H9 (cell line): ENCODE measurements around the gene GBA2. TPM values are rescaled to one million over a fixed set of nuclear protein-coding genes. Genes with fewer than 3 reads are reported as not detected.

Experiments used
- DNase-seq: peaks from one replicate; pipeline ENCODE4 v3.0.0-alpha.2; 2017
- H2AFZ ChIP-seq: one replicate; pipeline ENCODE4 v1.6.1; 2013; ENCODE audit warnings: mild to moderate bottlenecking, low read length, control low read depth, moderate library complexity
- H2AK5ac ChIP-seq: 2 replicates; pipeline ENCODE4 v1.6.1; 2013; ENCODE audit warnings: low read length, control low read depth, mixed read lengths; ENCODE audit not compliant: insufficient read length
- H2BK120ac ChIP-seq: one replicate; pipeline ENCODE4 v1.6.1; 2013; ENCODE audit warnings: low read depth, mild to moderate bottlenecking, low read length, control low read depth, inconsistent platforms; ENCODE audit not compliant: poor library complexity, severe bottlenecking
- H2BK12ac ChIP-seq: 2 replicates; pipeline ENCODE4 v1.6.1; 2013; ENCODE audit warnings: low read length, control low read depth, mixed read lengths, low read depth; ENCODE audit not compliant: insufficient read length
- H2BK15ac ChIP-seq: 2 replicates; pipeline ENCODE4 v1.6.1; 2013; ENCODE audit warnings: low read depth, low read length, control low read depth
- H2BK20ac ChIP-seq: one replicate; pipeline ENCODE4 v1.6.1; 2013; ENCODE audit warnings: low read depth, mild to moderate bottlenecking, low read length, control low read depth, inconsistent platforms; ENCODE audit not compliant: poor library complexity, severe bottlenecking
- H2BK5ac ChIP-seq: 2 replicates; pipeline ENCODE4 v1.6.1; 2013; ENCODE audit warnings: low read length, control low read depth, mixed read lengths; ENCODE audit not compliant: insufficient read length
- H3K14ac ChIP-seq: 2 replicates; pipeline ENCODE4 v1.6.1; 2013; ENCODE audit warnings: low read length, control low read depth; ENCODE audit not compliant: insufficient read depth
- H3K18ac ChIP-seq: 2 replicates; pipeline ENCODE4 v1.6.1; 2013; ENCODE audit warnings: low read depth, mild to moderate bottlenecking, mixed read lengths, low read length, control low read depth; ENCODE audit not compliant: insufficient read length
- H3K23ac ChIP-seq: 2 replicates; pipeline ENCODE4 v1.6.1; 2013; ENCODE audit warnings: low read length, control low read depth, mixed read lengths, low read depth; ENCODE audit not compliant: insufficient read length
- H3K23me2 ChIP-seq: 2 replicates; pipeline ENCODE4 v1.6.1; 2013; ENCODE audit warnings: low read depth, mild to moderate bottlenecking, mixed read lengths, low read length, control low read depth; ENCODE audit not compliant: insufficient read length, poor library complexity, severe bottlenecking
- H3K27ac ChIP-seq: 2 replicates; pipeline ENCODE4 v1.5.1; 2013; ENCODE audit warnings: low read length, control low read depth, mixed read lengths, low read depth; ENCODE audit not compliant: insufficient read length
- H3K27me3 ChIP-seq: 2 replicates; pipeline ENCODE4 v1.6.1; 2013; ENCODE audit warnings: low read length, control low read depth, inconsistent platforms; ENCODE audit not compliant: insufficient read depth
- H3K4ac ChIP-seq: 2 replicates; pipeline ENCODE4 v1.6.1; 2013; ENCODE audit warnings: low read depth, mild to moderate bottlenecking, control low read depth, inconsistent platforms, low read length, moderate library complexity
- H3K4me1 ChIP-seq: 2 replicates; pipeline ENCODE4 v1.6.1; 2013; ENCODE audit warnings: low read length, control low read depth, inconsistent platforms; ENCODE audit not compliant: insufficient read depth
- H3K4me2 ChIP-seq: 2 replicates; pipeline ENCODE4 v1.6.1; 2013; ENCODE audit warnings: low read length, control low read depth, mixed read lengths; ENCODE audit not compliant: insufficient read length, insufficient read depth
- H3K56ac ChIP-seq: 2 replicates; pipeline ENCODE4 v1.6.1; 2013; ENCODE audit warnings: low read depth, mild to moderate bottlenecking, mixed read lengths, low read length, control low read depth; ENCODE audit not compliant: insufficient read length
- H3K79me1 ChIP-seq: 2 replicates; pipeline ENCODE4 v1.6.1; 2013; ENCODE audit warnings: low read depth, mild to moderate bottlenecking, moderate library complexity, low read length, control low read depth, inconsistent platforms; ENCODE audit not compliant: insufficient read depth, poor library complexity, severe bottlenecking
- H3K79me2 ChIP-seq: 2 replicates; pipeline ENCODE4 v1.6.1; 2013; ENCODE audit warnings: low read length, control low read depth, inconsistent platforms; ENCODE audit not compliant: insufficient read depth
- H3K9ac ChIP-seq: 2 replicates; pipeline ENCODE4 v1.6.1; 2013; ENCODE audit warnings: low read length, control low read depth, mixed read lengths; ENCODE audit not compliant: insufficient read length; ENCODE audit errors: extremely low read depth
- H3K9me3 ChIP-seq: one replicate; pipeline ENCODE4 v1.6.1; 2013; ENCODE audit warnings: low read depth, low read length, inconsistent platforms; ENCODE audit not compliant: control insufficient read depth
- H3T11ph ChIP-seq: one replicate; pipeline ENCODE4 v1.6.1; 2013; ENCODE audit warnings: mild to moderate bottlenecking, low read length, control low read depth, inconsistent platforms
- H4K20me1 ChIP-seq: one replicate; pipeline ENCODE4 v1.6.1; 2013; ENCODE audit not compliant: control insufficient read depth, insufficient read length, insufficient read depth
- H4K5ac ChIP-seq: 2 replicates; pipeline ENCODE4 v1.6.1; 2013; ENCODE audit warnings: low read depth, mild to moderate bottlenecking, mixed read lengths, low read length, control low read depth; ENCODE audit not compliant: insufficient read length
- H4K8ac ChIP-seq: replicated peaks from 2 replicates; pipeline ENCODE4 v1.6.1; 2013; ENCODE audit warnings: low read length, control low read depth, mixed read lengths, low read depth; ENCODE audit not compliant: insufficient read length
- H4K91ac ChIP-seq: 2 replicates; pipeline ENCODE4 v1.6.1; 2013; ENCODE audit warnings: low read depth, mild to moderate bottlenecking, moderate library complexity, mixed read lengths, low read length, control low read depth; ENCODE audit not compliant: insufficient read length
- H3K27ac Mint-ChIP-seq, 3 experiments: 2 replicates in 2 of 3; 3 replicates in 1 of 3; pipeline ENCODE4 v1.8.0; 2020 to 2021; ENCODE audit warnings: mixed read lengths in 3 of 3, mild to moderate bottlenecking in 1 of 3, moderate library complexity in 1 of 3
- H3K27me3 Mint-ChIP-seq: 2 replicates; pipeline ENCODE4 v1.8.0; 2021; ENCODE audit warnings: low read depth, mild to moderate bottlenecking, moderate library complexity, mixed read lengths
- H3K36me3 Mint-ChIP-seq, 3 experiments: 2 replicates in 2 of 3; 3 replicates in 1 of 3; pipeline ENCODE4 v1.8.0; 2020 to 2021; ENCODE audit warnings: low read depth in 3 of 3, mixed read lengths in 3 of 3; ENCODE audit not compliant: insufficient read depth in 1 of 3
- H3K4me1 Mint-ChIP-seq, 2 experiments: 2 replicates each; pipeline ENCODE4 v1.8.0; 2020; ENCODE audit warnings: mixed read lengths in 2 of 2
- H3K4me3 Mint-ChIP-seq, 2 experiments: 2 replicates in 1 of 2; 3 replicates in 1 of 2; pipeline ENCODE4 v1.8.0; 2020 to 2021; ENCODE audit warnings: mild to moderate bottlenecking in 2 of 2, mixed read lengths in 2 of 2, moderate library complexity in 1 of 2
- H3K9me3 Mint-ChIP-seq, 2 experiments: 2 replicates in 1 of 2; 3 replicates in 1 of 2; pipeline ENCODE4 v1.8.0; 2020; ENCODE audit warnings: mild to moderate bottlenecking in 2 of 2, mixed read lengths in 2 of 2, moderate library complexity in 1 of 2
- WGBS: extraction: QIAGEN DNeasy Blood & Tissue Kit; methylation state at CpG from one replicate; pipeline ENCODE4 v1.1.7; 2013; ENCODE audit warnings: missing lambda C conversion rate, low lambda C conversion rate, mixed read lengths; ENCODE audit not compliant: insufficient read length; ENCODE audit errors: extremely low coverage; 5-methylcytosine and 5-hydroxymethylcytosine counted together
- total RNA-seq: library from RNA; stranded (reverse); gene quantifications from 2 replicates; pipeline ENCODE4 v1.2.1, GENCODE V29; 2021
- TF ChIP-seq, protein P1 (sequence below): fragments of 200-600 bp; sonication (generic); conservative IDR thresholded peaks from 3 replicates; pipeline ENCODE4 v1.8.0; 2021; ENCODE audit warnings: antibody characterized with exemption, mild to moderate bottlenecking

The GBA2 gene
- total RNA-seq, 1 experiment from 2014 or later = 103 TPM

DNA sequence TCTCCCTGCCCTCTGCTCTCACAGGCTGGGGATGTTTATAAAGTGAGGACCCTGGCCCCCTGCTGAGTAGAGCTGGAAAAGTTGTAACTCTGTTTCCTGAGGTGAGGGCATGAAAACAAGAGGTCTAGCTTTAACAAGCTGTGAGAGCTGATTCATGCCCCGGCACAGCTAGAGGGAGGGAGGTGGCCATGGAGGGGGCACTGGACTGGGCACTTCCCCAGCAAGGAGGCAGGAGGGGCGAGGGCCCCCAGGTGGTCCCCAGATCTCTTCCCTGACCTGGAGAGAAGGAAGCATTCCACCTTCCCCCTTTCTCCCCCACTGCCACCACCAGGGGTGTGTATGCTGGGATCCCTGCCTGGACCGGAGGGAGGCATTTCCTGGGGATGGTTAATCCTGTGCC, 5.2 kb upstream of the GBA2 start, which contains the start of gene MSMP:
TSS of gene MSMP (minus strand) at position 13 of the 400 bp plus-strand sequence. CDS start 147 bp downstream, outside the sequence.
- H3K9me3 ChIP-seq = no peaks in the 10 kb centered on the region
- H2AK5ac ChIP-seq = no peak within 1 kb of the TSS
- no peak within 1 kb of the TSS for H3K9ac ChIP-seq
- no peak within 1 kb of the TSS for H2BK120ac ChIP-seq
- H2BK20ac ChIP-seq = no peak within 1 kb of the TSS
- TF ChIP-seq, protein P1, sequence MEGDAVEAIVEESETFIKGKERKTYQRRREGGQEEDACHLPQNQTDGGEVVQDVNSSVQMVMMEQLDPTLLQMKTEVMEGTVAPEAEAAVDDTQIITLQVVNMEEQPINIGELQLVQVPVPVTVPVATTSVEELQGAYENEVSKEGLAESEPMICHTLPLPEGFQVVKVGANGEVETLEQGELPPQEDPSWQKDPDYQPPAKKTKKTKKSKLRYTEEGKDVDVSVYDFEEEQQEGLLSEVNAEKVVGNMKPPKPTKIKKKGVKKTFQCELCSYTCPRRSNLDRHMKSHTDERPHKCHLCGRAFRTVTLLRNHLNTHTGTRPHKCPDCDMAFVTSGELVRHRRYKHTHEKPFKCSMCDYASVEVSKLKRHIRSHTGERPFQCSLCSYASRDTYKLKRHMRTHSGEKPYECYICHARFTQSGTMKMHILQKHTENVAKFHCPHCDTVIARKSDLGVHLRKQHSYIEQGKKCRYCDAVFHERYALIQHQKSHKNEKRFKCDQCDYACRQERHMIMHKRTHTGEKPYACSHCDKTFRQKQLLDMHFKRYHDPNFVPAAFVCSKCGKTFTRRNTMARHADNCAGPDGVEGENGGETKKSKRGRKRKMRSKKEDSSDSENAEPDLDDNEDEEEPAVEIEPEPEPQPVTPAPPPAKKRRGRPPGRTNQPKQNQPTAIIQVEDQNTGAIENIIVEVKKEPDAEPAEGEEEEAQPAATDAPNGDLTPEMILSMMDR = no peak
- no peak within 1 kb of the TSS for H3K18ac ChIP-seq
- no peak within 1 kb of the TSS for H4K91ac ChIP-seq
- Mint-ChIP-seq H3K9me3 (no peaks in the 10 kb centered on the region), H3K27ac (no peak within 1 kb of the TSS), H3K4me3 (no peak within 1 kb of the TSS; a peak in 2 of 5 replicates), H3K27me3 (no peaks in the 10 kb centered on the region), H3K36me3 (peaks cover 19 to 37% (median 36%) of the 10 kb centered on the region in 3 experiments; a peak in 6 of 7 replicates), H3K4me1 (peaks cover 23% of the 10 kb centered on the region in 2 experiments)
- no peak within 1 kb of the TSS for H3K4me2 ChIP-seq
- no CpG with 5 or more reads among the region's 3 CpGs for WGBS
- H3K79me1 ChIP-seq = peaks cover 5% of the 10 kb centered on the region
- H4K5ac ChIP-seq = no peak within 1 kb of the TSS
- no peak within 1 kb of the TSS for H3K4ac ChIP-seq
- H2AFZ ChIP-seq = no peak within 1 kb of the TSS
- H3K23me2 ChIP-seq = peaks cover 3% of the 10 kb centered on the region
- H3T11ph ChIP-seq = no peak within 1 kb of the TSS
- no peaks in the 10 kb centered on the region for H3K27me3 ChIP-seq
- no peak within 1 kb of the TSS for H2BK5ac ChIP-seq
- H3K79me2 ChIP-seq = no peaks in the 10 kb centered on the region; the same call in 1 of the 2 replicates
- no peaks in the 10 kb centered on the region for H4K20me1 ChIP-seq
- no peak within 1 kb of the TSS for H3K56ac ChIP-seq
- H3K14ac ChIP-seq = no peak within 1 kb of the TSS
- H4K8ac ChIP-seq = no peak within 1 kb of the TSS
- H3K23ac ChIP-seq = no peak within 1 kb of the TSS
- no peak within 1 kb of the TSS for H3K27ac ChIP-seq
- no peaks in the 10 kb centered on the region for H3K4me1 ChIP-seq
- no peak for DNase-seq
- no peak within 1 kb of the TSS for H2BK15ac ChIP-seq
- H2BK12ac ChIP-seq = no peak within 1 kb of the TSS
